Hepatic stellate cell (primary cell): ENCODE data around the gene CRIP1.

Experiments
- DNase-seq: peaks from one replicate; pipeline ENCODE4 v3.0.0; 2011; ENCODE audit warnings: low spot score

CRIP1 gene

DNA sequence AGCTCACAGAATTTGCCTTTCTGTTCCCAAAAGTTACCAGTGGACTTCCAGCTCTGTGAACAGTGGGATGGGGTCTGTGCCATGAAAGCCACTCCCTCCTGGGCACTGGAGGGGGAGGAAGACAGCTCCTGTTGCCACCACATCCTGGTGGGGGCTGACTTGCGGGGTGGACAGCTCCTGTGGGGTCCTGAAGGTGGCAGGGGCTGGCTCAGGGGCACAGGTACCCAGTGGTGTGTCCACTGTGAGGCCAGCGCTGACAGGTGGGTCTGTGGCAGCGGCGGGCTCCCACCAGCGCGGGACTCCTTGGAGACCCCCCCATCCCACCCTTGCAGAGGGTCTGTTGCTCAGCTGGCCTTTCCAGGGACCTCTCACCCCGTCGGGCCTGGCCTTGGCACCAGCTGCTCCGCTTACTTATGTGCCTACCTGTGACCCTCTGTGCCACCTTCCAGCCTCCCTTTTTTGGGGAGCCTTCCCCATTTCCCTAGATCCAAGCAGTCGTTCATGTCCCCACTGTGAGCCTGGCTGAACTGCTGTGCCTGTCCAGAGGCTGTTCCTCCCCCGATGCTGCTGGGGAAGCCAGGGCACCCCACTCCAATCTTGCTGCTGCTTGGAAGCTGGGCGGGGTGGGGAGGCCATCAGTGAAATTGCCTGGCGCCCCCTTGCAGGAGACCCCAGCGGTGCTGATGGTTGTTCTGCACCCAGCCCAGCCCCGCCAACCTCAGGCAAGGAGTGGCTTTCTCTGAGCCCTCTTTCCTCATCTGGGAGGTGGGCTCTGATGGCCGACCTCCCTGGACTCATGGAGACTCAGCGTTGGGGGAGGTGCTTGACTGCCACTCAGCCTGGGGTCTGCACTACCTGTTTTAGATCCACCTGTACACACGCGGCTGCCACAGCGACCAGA lies 6.5 kb downstream of the CRIP1 start:
- DNase-seq, result no peak

DNA sequence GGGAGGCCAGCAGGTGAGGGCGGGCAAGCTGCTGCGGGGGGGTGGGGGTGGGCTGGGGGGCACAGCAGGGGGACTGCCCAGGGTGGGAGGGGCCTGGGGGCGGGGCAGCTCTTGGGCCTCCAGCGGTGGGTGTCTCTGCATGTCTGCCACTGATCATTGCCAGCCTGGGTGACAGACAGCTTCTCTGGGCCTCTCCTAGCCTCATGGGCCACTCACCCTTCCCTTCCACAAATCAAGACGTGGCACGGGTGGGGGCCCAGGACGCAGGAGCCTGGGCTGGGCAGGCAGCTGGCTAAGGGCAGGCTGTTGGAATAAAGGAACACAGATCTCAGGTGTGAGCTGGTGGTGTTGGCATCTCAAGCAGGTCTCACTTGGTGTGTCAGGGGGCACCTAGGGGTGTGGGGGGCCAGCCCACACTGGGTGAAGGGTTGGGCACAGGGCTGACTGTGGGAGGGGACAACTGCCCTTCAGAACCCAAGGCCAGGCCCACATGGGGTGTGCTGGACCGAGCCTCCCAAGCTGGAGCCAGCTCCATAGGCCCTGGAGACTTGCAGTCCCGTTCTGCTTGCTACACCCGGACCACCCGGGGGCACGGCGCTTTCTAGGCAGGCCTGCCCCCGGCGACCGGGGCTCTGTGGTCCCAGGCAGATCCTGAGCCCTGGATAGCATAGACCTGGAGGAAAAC lies 7.4 kb downstream of the CRIP1 start:
- DNase-seq, result no peak

DNA sequence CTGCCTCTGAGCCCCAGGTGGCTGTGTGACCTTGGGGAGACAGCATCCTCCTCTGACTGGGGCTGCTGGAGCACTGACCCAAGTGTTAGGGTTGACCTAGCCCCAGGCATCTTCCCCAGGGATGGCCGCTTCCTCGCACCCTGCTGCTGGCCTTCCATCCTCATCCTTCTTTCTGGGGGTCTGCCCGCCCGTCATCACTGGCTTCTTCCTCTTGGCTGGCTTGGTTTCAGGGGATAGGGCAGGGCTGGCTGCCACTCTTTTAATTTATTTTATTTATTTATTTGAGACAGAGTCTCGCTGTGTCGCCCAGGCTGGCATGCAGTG lies 7.9 kb downstream of the CRIP1 start:
- DNase-seq, result no peak

DNA sequence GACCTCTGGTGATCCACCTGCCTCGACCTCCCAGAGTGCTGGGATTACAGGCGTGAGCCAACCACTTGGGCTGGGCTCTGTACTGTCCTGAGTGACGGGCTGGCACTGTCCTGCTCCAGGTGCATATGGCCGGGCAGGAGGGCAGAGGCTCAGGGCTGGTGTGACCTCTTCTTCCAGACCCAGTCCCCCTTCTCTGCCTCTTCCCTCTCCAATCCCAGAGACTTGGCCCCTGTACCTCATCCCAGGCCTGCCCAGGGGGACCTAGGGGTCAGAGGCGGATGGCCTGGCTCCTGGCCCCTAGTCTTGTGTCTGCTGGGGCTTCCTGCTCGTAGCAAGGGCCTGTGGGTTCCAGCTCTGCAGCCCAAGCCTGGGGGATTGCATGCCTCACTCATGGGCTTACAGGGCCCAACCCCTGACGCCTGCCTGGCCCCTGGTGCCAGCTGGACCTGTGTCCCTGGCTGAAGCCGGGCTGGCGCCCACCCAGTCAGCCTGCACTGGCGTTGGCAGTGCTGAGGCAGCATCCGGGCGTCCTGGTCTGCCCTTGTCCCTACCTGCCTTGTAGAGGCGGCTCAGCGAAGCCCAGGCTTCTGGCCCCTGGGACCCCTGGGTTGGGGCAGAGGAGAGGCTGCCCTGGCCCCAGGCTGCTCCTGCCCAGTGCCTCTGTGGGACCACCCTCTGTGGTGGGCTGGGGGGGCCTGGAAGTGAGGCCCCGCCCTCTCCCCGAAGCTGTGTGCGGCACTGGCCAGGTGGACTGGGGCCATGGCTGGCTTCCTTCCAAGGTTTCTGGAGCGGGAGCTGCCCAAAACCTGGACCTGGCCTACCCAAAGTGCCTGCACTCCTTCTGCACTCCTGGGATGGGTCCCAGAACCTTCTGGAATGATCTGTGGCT lies 8.7 kb downstream of the CRIP1 start:
- DNase-seq, result no peak

DNA sequence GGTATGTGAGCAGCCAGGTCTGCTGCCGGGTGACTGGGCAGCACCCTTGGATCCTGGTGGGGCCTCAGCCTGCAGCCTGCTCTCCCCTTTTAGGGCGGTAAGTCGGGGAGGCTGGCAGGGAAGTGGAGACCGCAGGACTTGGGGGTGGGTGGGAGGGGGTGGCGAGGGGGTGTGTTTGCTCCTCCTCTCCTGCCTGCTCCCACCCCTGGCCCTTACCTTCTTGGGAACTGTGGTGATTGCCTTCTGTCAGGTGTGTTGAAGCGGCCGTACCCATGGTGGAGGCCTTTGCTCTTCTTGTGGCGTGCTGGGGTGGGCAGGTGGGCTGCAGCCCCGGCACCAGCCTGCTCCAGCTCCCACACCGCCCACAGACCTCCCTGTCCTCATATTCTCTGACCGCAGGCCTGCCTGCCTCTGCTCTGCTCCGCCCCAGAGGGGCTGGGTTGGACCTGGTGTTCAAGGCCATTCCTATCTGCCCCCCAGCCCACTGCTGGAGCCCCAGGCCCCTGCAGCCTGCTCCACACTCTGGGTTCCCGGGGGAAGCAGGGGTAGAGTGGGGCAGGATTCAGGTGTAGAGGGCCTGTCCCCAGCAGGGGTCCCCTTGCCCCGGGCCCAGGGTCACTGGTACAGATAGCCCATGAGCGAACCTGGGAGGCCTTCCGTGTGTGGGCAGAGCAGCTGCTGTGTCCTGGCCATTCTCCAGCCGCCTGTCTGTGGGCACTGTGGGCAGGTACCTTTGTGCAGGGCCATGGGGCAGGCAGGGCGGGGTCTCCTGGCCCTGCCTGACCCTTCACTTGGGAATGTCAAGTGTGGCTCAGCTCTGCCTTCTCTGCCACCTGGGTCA lies 9.5 kb downstream of the CRIP1 start:
- DNase-seq, result no peak

DNA sequence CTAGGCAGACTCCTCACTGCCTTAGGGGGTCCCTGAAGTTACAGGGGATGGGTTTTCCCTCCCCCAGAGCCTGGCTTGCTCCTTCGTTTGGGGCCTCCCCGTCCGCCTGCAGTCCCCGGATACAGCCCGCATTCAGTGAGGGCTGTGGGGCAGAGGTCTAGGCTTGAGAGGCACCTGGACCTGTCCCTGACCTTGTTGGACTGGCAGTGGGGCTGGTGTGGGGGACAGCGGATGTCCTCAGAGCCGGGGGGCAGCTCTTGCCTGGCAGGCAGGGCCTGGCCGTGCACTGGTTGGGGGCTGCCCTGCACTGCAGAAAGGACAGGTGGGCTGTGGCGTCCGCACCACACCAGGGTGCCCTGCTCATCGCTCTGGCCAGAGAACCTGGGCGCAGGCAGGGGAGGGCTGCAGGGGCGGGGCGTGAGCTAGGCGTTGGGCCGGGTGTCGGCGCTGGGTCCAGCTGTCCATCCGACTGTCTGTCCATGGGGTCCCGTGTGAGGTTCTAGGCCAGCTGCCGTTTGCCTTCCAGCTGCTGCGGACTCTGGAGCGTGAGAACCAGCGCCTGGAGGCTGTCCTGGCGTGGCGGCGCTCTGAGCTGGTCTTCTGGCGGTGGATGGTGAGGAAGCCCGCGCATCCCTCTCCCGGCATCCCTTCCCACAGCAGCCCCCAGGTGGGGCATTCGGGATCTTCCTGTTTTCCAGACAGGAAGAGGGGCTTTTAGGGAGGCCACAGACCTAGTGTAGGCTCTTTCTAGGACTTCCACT lies 10.3 kb downstream of the CRIP1 start:
- DNase-seq, result no peak

DNA sequence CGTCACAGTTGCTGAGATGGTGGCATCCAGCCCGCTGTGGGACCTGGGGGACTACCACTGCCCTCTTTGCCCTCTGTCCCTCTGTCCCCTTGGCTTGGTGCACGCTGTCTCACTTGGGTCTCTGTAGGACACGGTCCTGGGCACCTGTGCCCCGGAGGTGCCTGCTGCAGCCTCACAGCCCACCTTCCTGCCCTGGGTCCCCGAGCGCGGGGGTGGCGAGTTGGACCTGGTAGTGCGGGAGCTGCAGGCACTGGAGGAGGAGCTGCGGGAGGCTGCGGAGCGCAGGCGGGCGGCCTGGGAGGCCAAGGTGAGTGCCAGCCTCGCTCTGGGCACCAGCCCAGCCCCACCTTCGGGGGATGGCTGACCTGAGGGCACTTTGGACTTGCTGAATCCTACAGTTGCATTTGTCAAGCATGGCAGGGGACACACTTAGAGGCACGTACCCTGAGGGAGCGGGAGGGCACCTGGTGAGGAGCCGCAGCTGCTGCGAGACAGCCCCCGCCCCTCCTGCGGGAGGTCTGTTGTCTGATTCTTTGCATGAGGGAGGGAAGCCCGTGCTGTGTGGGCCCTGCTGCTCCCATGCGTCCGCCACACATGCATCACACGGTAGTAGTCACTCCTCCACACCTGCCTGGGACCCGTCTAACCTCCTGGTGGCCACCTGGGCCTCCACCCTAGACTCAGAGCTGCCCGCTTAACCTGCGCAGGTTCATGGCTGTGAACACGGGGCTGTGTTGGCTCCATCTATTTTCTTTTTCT lies 11.2 kb downstream of the CRIP1 start:
- no peak for DNase-seq

DNA sequence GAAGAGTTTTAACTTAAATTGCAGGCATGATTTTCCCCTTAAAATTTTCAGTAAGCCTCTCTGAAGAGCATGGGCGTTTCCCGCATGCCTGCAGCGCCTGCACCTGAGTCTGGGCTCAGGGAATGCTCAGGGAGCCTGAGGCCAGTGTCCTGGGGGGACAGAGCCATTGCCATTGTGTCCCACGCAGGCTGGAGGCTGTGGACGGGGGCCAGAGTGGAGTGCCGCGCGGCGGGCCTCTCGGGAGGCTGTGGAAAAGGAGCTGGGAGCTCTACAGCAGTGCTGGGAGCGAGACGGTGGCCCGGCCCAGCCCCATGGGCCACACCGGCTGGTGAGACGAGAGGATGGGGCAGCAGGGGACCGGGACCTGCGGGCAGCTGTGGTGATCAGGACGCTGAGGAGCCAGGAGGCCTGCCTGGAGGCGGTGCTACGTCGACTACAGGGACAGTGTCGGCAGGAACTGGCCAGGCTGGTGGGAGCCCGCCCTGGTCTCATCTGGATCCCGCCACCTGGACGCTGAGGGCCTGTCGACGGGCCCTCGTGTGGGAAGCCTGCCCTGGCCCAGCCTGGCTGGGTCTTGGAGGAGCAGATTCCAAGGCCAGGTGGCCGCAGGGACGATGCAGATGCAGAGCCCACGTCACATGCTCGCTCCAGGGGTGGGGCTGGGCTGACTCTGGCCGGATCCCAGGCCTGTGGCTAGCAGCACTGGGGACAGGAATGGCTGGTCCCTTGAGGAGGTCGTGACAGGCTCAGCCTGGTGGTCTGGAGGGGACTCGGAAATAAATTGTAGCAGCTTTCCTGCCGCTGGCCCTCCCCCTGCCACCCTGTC lies 12.0 kb downstream of the CRIP1 start:
- DNase-seq, result no peak

DNA sequence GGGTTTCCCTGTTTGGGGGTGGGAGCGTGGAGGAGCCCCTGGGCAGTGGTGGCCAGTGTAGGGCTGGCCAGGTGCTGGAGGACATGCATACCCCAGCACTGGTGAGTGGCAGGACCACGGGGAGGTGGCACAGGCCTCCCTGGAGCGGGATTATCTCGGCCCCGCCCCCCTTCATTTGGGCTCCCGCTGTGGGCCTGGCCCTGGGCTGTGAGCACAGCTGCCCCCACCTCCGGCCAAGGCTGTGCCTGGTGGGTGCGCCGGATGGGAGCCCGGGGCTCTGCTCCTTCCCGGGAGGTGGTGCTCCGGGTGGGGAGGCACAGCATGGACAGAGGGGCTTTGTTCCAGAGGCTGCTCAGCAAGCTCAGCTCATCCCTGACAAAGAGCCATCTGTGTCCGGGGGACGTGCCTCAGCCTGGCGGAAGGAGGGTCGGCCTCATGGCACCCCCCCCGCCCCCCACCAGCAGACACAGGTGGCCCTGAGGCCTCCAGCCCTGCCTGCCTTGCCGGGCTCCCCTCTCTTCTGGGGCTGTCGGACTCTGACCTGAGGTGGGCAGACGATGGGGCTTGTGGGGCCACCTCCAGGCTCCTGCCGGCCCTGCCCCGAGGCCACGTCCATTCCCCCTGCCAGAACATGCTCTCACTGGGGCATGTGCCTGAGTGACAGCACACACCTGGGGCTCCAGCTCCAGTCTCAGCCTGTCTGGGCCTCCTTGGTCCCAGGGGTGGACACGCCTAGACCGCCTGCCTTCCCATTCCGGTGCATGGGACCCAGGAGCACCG lies 12.8 kb downstream of the CRIP1 start:
- no peak for DNase-seq

DNA sequence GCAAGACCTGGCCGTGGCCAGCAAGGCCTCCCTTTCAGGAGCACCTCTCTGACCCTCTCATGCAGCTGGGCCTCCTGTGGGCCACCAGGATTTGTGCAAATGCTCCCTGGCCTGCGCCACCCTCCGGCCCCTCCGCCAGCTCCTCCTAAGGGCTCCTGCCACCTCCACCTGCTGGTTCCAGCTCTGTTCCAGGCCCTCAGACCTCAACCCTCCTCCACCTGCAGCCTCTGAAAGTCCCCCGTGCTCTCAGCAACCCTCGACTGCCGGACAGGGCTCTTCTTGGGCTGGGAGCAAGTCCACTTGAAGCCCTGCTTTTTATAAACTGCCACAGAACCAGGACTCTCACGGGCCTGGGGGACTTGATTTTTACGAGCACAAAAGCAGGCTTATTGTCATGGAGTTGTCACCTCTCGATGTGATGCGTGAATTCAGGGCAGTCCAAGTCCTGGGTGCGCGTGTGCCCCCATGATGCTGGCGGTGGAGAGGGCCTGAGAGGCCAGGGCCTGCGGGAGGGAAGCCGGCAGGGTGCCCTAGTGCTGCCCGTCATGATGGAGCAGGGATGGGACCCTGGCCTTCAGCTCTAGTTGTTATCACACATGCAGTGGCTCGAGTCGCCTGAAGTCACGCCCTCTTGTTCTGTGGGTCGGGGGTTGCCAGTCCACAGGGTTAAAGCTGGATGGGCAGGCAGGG lies 13.5 kb downstream of the CRIP1 start:
- DNase-seq, result no peak

DNA sequence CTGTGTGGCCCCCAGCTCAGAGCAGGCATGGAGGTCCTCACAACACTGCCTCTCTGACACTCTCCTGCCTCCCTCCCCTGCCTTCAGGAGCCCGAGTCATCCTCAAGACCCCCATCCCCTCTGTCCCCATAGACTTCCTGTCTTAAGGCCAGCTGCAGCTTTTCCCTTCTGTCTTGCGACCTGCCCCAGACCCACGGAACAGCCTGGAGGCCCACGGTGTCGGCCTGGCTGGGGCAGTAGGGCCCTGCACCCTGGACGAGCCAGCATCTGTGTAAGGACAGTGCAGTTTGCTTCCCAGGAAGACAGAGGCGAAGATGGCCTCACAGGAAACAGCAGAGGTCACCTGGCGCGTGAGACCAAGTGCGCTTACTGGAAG lies 14.0 kb downstream of the CRIP1 start:
- no peak for DNase-seq

DNA sequence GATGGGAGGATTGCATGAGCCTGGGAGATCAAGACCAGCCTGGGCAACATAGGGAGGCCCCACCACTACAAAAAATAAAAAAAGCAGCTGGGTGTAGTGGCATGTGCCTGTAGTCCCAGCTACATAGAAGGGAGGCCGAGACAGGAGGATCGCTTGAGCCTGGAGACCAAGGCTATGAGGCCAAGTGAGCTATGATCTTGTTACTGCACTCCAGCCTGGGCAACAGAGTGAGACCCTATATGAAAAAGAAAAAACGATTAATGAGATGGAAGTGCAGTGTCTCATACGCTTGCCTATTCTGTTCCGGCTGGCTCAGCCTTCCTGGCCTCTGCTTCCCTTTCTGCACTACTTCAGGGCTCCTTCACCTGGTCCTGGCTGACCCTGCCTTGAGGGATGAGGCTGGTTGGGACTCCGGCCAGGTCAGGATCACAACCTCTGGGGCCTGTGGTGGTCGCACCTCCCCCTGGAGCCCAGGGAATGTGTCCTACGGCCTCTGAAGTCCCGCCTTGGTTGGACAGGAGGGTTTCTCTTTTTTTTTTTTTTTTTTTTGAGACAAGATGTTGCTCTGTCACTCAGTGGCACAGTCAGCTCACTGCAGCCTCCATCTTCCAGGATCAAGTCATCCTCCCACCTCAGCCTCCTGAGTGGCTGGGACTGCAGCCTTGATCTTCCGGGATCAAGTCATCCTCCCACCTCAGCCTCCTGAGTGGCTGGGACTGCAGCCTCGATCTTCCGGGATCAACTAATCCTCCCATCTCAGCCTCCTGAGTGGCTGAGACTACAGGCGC lies 15.0 kb downstream of the CRIP1 start:
- DNase-seq, result no peak

DNA sequence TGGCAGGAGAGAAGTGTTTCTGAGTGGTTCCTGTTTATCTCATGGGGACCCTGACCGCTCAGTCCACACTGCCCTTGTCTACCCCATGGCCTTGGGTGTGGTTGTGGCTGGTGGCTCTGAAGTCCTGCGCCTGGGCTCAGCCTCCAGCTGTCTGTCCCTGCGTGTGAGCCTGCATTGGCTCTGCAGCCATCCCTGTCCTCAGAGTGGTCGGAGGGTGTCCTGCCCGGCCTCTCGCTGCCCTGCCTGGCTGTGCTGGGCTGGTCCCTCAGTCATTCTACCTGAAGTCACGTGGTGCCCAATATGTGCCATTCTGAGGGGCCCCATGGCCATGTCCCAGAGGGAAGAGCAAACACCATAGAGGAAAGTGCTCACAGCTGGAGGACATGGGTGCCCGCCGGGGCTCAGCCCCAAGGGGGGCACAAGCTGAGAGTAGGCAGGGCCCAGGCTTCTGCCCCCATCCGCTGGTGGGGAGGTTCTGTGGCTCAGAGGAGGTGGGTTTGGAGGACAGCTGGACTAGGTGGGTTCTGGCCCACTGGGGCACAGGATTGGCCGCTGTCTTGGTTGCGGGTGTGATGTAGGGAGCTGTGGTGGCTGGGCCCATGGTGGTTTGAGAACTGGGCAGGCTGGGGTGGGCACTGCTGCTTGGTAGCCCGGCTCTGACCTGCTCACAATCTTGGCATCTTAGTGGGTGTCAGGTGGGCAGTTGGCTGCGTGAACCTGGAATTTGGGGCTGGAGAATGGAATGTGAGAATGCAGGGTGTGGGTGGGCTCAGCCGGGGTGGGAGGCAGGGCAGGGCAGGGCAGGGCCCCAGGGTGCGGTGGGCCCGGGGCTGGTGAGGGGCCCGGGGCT lies 16.0 kb downstream of the CRIP1 start:
- no peak for DNase-seq

DNA sequence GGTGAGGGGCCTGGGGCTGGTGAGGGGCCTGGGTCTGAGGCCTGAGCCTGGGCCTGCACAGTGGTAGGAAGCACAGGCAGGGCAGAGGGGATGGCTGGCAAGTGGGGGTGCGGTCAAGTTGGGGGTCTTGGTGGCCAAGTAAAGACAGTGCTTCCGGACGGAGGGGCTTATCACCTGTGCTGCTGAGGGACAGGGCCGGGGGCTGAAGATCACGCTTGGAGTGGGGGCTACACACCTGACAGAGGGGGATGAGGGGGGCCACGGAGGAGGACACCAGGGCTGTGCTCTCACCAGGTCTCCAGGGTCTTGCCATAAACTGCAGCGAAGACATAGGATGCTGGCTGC lies 16.6 kb downstream of the CRIP1 start:
- DNase-seq, result no peak

DNA sequence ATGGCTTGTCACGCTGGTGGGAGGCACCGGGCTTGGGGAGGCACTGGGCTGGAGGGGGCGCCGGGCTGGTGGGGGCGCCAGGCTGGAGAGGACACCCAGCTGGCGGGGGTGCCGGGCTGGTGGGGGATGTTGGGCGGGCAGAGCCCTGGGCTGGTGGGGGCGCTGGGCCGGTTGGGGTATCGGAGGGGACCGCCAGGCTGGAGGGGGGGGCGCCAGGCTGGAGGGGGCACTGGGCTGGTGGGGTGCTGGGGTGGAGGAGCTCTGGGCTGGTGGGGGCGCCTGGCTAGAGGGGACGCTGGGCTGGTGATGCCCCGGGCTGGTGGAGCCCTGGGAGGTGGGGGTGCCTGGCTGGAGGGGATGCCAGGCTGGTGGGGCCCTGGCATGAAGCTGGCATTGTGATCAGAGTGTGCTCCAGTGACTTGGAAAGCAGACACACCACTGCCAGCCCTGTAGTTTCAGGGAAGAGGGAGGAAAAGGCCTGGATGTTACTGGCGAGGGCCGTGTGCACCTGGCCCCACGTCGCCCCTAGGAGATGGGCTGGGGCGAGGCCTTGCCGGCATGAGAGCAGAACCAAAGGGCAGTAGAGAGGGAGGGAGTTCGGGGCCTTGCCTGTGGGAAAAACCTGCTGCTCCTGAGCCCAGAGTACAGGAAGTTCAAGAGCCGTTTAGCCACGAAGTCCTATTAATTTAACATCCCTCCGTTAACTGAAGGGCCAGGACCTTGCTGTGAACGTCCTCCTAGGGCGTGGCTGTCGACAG lies 17.4 kb downstream of the CRIP1 start:
- no peak for DNase-seq

DNA sequence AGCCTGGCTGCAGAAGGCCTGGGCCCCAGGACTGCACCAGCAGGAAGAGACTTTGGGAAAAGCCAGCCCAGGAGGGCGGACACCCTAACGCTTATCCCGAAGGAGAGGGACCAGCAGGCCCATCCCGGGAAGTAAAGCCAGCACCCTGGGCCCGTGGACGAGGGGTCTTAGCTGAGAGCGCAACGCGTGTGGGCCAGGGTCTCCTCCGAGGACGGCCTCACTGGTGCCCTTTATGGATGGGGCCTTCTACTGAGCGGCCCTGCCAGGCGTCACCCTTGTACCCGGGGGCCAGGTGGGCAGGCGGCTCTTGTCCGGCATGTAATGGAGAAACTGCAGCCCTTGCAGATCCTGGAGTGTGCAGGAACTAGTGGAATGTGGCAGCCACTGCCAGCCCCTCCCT lies 18.4 kb downstream of the CRIP1 start:
- DNase-seq, result no peak
